HepG2 (cell line): ENCODE data around the gene QRFP. TPM values are rescaled to one million over a fixed set of nuclear protein-coding genes. Genes with fewer than 3 reads are reported as not detected.

Experiments
- ATAC-seq: fragments of 200-7000 bp; cut with Tn5 transposase; 3 replicates; pipeline ENCODE4 v1.9.1; 2020; ENCODE audit warnings: mild to moderate bottlenecking, moderate library complexity
- BruUV-seq: library from RNA; stranded (reverse); fragments of 400-500 nt; replicated peaks from 2 replicates; lab custom pipeline; 2021; lab: Mats Ljungman, UMichigan
- CTCF ChIA-PET: fragments of 300-600 bp; formaldehyde crosslinking; extraction: SDS; loops from one replicate; lab custom pipeline; 2021; ENCODE audit warnings: low total read pairs, inconsistent platforms, low intra/inter-chr PET ratio; lab: Yijun Ruan, JAX
- POLR2A ChIA-PET: fragments of 350-600 bp; sonication (Branson Sonifier 250); formaldehyde crosslinking; loops from one replicate; lab custom pipeline; 2020; ENCODE audit warnings: antibody characterized with exemption, inconsistent platforms; lab: Yijun Ruan, JAX
- DNase-seq: peaks from one replicate; pipeline ENCODE4 v3.0.0-alpha.2; 2015; ENCODE audit warnings: low spot score
- FAIRE-seq: peaks from 3 replicates; lab custom pipeline; 2011; peaks lifted over from hg19 to GRCh38; lab: Jason Lieb, UNC
- H2AFZ ChIP-seq: one replicate; pipeline ENCODE4 v1.6.1; 2011; ENCODE audit warnings: low read length, inconsistent platforms
- H3K27ac ChIP-seq: fragments of 300-600 bp; 3 replicates; pipeline ENCODE4 v1.8.0; 2011; ENCODE audit warnings: mixed run types, mild to moderate bottlenecking, mixed read lengths, low read length, inconsistent platforms; ENCODE audit not compliant: insufficient read depth; ENCODE audit errors: extremely low read length
- H3K27me3 ChIP-seq, 2 experiments: fragments of 200-600 bp in 1 of 2; 2 replicates in 1 of 2; 3 replicates in 1 of 2; pipeline versions ENCODE4 v1.6.0 to v1.8.0; 2011; ENCODE audit warnings: low read length in 2 of 2, mild to moderate bottlenecking in 2 of 2, moderate library complexity in 2 of 2, inconsistent platforms in 1 of 2; ENCODE audit not compliant: insufficient read depth in 2 of 2, control insufficient read depth in 1 of 2
- H3K36me3 ChIP-seq, 2 experiments: fragments of 200-600 bp in 1 of 2; replicated peaks in 1 of 2; 2 replicates in 1 of 2; 3 replicates in 1 of 2; pipeline versions ENCODE4 v1.5.1 to v1.8.0; 2011; ENCODE audit warnings: low read length in 2 of 2, inconsistent platforms in 1 of 2; ENCODE audit not compliant: insufficient read depth in 2 of 2, control insufficient read depth in 1 of 2
- H3K4me1 ChIP-seq: 2 replicates; pipeline ENCODE4 v1.5.1; 2012; ENCODE audit warnings: low read length, inconsistent platforms; ENCODE audit not compliant: insufficient read depth
- H3K4me2 ChIP-seq: 2 replicates; pipeline ENCODE4 v1.6.0; 2011; ENCODE audit warnings: low read depth, low read length, inconsistent platforms
- H3K4me3 ChIP-seq, 3 experiments: fragments of 200-600 bp in 1 of 3; sonication (generic), shearing (Covaris generic) in 1 of 3; replicated peaks in 1 of 3; 2 replicates each; pipeline ENCODE4 v1.5.1; 2011 to 2016; ENCODE audit warnings: low read length in 3 of 3, inconsistent platforms in 2 of 3, low read depth in 2 of 3, mild to moderate bottlenecking in 2 of 3, control low read depth in 1 of 3, mixed read lengths in 1 of 3; ENCODE audit not compliant: insufficient read depth in 1 of 3
- H3K79me2 ChIP-seq: one replicate; pipeline ENCODE4 v1.6.1; 2011; ENCODE audit warnings: low read length, inconsistent platforms; ENCODE audit not compliant: insufficient read depth
- H3K9ac ChIP-seq: 2 replicates; pipeline ENCODE4 v1.6.0; 2011; ENCODE audit warnings: mild to moderate bottlenecking, low read depth, low read length, inconsistent platforms; ENCODE audit not compliant: insufficient read depth
- H3K9me3 ChIP-seq: 2 replicates; pipeline ENCODE4 v1.5.1; 2012; ENCODE audit warnings: mild to moderate bottlenecking, low read length
- H4K20me1 ChIP-seq: 2 replicates; pipeline ENCODE4 v1.6.0; 2011; ENCODE audit warnings: inconsistent platforms, mild to moderate bottlenecking, low read length, moderate library complexity; ENCODE audit not compliant: insufficient read depth
- ARNTL ChIP-seq: sonication (generic); formaldehyde crosslinking; IDR thresholded peaks from 2 replicates; pipeline ENCODE4 v1.4.0; 2020; ENCODE audit warnings: mild to moderate bottlenecking, missing genetic modification reagents
- NR2F2 ChIP-seq: IDR thresholded peaks from 2 replicates; pipeline ENCODE4 v1.6.1; 2012; ENCODE audit warnings: low read depth, inconsistent platforms, borderline replicate concordance
- SMARCC2 ChIP-seq: fragments of 450-650 bp; IDR thresholded peaks from 2 replicates; pipeline ENCODE4 v1.6.1; 2017; ENCODE audit warnings: antibody characterized with exemption, mild to moderate bottlenecking
- TCF7L2 ChIP-seq: IDR thresholded peaks from 2 replicates; pipeline ENCODE4 v1.6.1; 2011; ENCODE audit warnings: mild to moderate bottlenecking, low read depth, low read length, moderate library complexity
- ZBTB38 ChIP-seq: sonication (generic); formaldehyde crosslinking; IDR thresholded peaks from 2 replicates; pipeline ENCODE4 v1.5.1; 2020; ENCODE audit warnings: mild to moderate bottlenecking, missing genetic modification reagents
- ZNF552 ChIP-seq: sonication (generic); formaldehyde crosslinking; IDR thresholded peaks from 2 replicates; pipeline ENCODE4 v1.9.0; 2022; ENCODE audit warnings: missing genetic modification reagents, mild to moderate bottlenecking, borderline replicate concordance
- ZNF816 ChIP-seq: sonication (generic); formaldehyde crosslinking; IDR thresholded peaks from 2 replicates; pipeline ENCODE4 v1.8.0; 2022; ENCODE audit warnings: missing genetic modification reagents, mild to moderate bottlenecking, borderline replicate concordance
- WGBS: methylation state at CpG from one replicate; pipeline ENCODE4 v1.1.6; 2017; ENCODE audit warnings: low lambda C conversion rate; 5-methylcytosine and 5-hydroxymethylcytosine counted together
- in situ Hi-C: cut with HindIII; loops from 2 replicates; pipeline ENCODE4 v1.10.0; 2017; ENCODE audit warnings: low pct_unique_long_range_greater_than_20kb; ENCODE audit not compliant: extremely low pct_ligation_motif_present
- intact Hi-C: fragments of 100-400 bp; cut with micrococcal nuclease; formaldehyde crosslinking; loops from one replicate; pipeline ENCODE4 v1.10.0; 2022; ENCODE audit not compliant: unreplicated experiment
- polyA plus RNA-seq, 8 experiments: library from polyadenylated mRNA; depleted of rRNA in 3 of 8; stranded (reverse) in 7 of 8; unstranded in 1 of 8; fragments of >200 nt; fragmentation: Illumina TruSeq in 4 of 8; extraction: Trizol in 4 of 8; gene quantifications; 2 replicates each; pipeline versions ENCODE4 v1.2.1 to v1.2.3, GENCODE V29; 2011 to 2016; ENCODE audit warnings: low read depth in 4 of 8, missing spikeins in 1 of 8, mixed read lengths in 1 of 8; ENCODE audit not compliant: insufficient read depth in 1 of 8
- total RNA-seq, 5 experiments: library from RNA; depleted of rRNA; stranded (reverse); fragments of >200 nt; fragmentation: Illumina TruSeq; extraction: Trizol; gene quantifications; 2 replicates each; pipeline ENCODE4 v1.2.3, GENCODE V29; 2016; ENCODE audit warnings: low read depth in 1 of 5
- TF ChIP-seq, protein P1 (sequence below): sonication (generic); formaldehyde crosslinking; IDR thresholded peaks from 2 replicates; pipeline ENCODE4 v1.4.0; 2020; ENCODE audit warnings: missing genetic modification reagents; ENCODE audit errors: not compliant biosample characterization
- TF ChIP-seq, protein P2 (sequence below): IDR thresholded peaks from 2 replicates; pipeline ENCODE4 v1.6.1; 2018; ENCODE audit warnings: missing genetic modification reagents, mild to moderate bottlenecking, missing compliant biosample characterization
- TF ChIP-seq, protein P3 (sequence below): sonication (generic); formaldehyde crosslinking; IDR thresholded peaks from 2 replicates; pipeline ENCODE4 v1.8.0; 2022; ENCODE audit warnings: missing genetic modification reagents, low read depth, mild to moderate bottlenecking, borderline replicate concordance
- TF ChIP-seq, protein P4 (sequence below), 2 experiments: fragments of 450-650 bp in 1 of 2; sonication (generic) in 1 of 2; formaldehyde crosslinking; IDR thresholded peaks; 2 replicates each; pipeline versions ENCODE4 v1.5.0 to v1.8.0; 2020 to 2022; ENCODE audit warnings: mild to moderate bottlenecking in 1 of 2, missing genetic modification reagents in 1 of 2

QRFP gene
- total and polyA plus RNA-seq, 2 of the 13 experiments (the other 11 are each of a cell fraction or from before 2014, with no cell fraction given): not detected

DNA sequence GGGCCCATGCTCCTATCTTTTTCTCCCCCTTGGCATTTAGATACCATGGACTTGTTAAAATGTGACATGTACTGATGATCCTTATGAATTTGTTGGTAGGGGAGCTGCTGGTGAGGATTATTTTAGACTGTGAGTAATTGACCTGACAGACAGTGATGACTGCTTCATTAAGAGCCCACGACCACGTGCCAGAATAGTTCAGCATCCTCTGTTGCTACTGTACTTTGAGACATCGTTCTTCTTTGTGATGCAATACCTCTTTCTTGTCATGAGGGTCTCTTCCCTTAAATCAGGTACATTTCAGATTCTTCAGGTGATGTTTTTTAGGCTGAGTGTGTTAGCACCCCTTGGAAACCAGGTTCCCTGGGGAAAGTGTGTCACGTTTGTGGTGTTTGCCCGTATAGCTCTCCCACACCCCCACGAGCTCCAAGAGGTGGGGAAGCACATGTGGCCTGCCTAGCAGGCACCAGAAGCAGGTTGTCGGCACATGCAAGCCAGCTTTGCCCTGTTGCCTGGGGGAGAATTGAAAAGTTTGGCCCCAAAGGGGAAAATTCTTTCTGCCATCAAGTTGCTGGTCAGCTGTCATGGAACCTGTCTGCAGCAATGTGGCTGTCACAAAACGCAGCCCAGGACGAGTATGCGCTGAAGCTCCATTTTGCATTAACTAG lies 25.1 kb downstream of the QRFP start (continued):
- TF ChIP-seq TCF7L2 (no peak), SMARCC2 (no peak), ZBTB38 (CRISPR knock-in tag) (no peak)
- TF ChIP-seq, protein P1, sequence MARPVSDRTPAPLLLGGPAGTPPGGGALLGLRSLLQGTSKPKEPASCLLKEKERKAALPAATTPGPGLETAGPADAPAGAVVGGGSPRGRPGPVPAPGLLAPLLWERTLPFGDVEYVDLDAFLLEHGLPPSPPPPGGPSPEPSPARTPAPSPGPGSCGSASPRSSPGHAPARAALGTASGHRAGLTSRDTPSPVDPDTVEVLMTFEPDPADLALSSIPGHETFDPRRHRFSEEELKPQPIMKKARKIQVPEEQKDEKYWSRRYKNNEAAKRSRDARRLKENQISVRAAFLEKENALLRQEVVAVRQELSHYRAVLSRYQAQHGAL (CRISPR knock-in tag): no peak

DNA sequence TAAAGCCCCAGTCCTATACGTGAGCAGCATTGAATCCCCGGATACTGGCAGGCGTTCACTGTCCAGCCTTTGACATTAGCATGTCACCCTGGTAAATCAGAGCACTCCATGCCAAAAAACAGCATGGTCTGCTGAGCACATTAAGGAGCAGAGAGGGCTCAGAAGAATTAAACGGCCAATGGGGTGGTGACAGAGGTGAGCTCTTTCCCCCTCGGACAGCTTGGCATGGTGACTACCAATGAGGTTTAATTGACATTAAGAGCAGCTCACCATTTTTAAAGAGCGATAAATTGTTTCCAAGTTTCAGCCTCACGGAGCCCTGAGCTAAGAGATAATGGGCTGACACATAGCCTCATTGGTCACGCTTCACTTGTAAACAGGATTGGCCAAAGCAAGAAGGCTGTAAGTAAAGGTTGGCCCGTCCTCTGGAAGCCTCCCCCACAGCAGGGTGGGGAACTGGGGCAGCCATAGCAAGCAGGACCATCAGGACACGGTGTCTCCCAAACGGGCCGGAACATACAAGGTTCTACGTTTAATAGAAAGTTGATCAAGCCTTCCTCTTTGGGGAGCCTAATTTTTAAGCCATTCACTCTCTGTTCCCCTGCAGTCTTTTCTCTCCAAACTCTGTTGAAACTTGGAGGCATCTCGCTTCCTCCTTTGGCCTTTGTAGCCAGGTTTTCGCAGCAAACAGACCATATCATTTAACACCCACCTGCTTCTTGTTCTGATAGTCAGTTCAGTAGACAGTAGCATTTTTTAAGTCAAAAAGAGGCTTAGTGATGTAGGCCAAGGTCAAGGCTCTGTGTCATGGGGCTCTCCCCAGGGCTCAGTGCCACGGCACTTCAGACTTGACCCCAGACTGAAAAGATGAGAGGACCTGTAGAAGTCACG lies 25.9 kb downstream of the QRFP start:
- BruUV-seq: no TSS peak
- CTCF ChIA-PET: interaction anchor here (1.2 kb wide), 1 partner anchor 70 kb away, joined by 3 read pairs; no protein-coding TSS in a partner anchor
- DNase-seq (no peak), FAIRE-seq (no peak), ATAC-seq (no peak)
- H3K36me3 ChIP-seq: peaks cover 26 to 74% of the 10 kb centered on the region in 2 experiments
- intact Hi-C loops: loop anchor here (2.0 kb wide), 1 partner anchor 128 kb away; no protein-coding TSS in a partner anchor
- H3K79me2 ChIP-seq: no peaks in the 10 kb centered on the region
- in situ Hi-C loops: no loop called here
- TF ChIP-seq, protein P2, sequence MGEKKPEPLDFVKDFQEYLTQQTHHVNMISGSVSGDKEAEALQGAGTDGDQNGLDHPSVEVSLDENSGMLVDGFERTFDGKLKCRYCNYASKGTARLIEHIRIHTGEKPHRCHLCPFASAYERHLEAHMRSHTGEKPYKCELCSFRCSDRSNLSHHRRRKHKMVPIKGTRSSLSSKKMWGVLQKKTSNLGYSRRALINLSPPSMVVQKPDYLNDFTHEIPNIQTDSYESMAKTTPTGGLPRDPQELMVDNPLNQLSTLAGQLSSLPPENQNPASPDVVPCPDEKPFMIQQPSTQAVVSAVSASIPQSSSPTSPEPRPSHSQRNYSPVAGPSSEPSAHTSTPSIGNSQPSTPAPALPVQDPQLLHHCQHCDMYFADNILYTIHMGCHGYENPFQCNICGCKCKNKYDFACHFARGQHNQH (CRISPR knock-in tag): no peak
- TF ChIP-seq NR2F2 (no peak), ZNF816 (CRISPR knock-in tag) (no peak), ZNF552 (CRISPR knock-in tag) (no peak), ARNTL (no peak)
- TF ChIP-seq, protein P3, sequence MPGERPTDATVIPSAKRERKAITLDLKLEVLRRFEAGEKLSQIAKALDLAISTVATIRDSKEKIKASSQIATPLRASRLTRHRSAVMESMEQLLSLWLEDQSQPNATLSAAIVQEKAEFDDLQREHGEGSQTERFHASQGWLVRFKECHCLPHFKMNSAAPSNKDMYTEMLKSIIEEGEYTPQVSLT (CRISPR knock-in tag): no peak
- TF ChIP-seq, protein P4, sequence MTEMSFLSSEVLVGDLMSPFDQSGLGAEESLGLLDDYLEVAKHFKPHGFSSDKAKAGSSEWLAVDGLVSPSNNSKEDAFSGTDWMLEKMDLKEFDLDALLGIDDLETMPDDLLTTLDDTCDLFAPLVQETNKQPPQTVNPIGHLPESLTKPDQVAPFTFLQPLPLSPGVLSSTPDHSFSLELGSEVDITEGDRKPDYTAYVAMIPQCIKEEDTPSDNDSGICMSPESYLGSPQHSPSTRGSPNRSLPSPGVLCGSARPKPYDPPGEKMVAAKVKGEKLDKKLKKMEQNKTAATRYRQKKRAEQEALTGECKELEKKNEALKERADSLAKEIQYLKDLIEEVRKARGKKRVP (CRISPR knock-in tag; IDR thresholded peaks at IDR 0.05): no peak
- H3K9ac ChIP-seq: no peak overlapping the region
- no peaks in the 10 kb centered on the region for H3K9me3 ChIP-seq
- no peaks in the 10 kb centered on the region for H3K27me3 ChIP-seq
- H3K27ac ChIP-seq: no peak overlapping the region
- H4K20me1 ChIP-seq: peaks cover 19% of the 10 kb centered on the region
- POLR2A ChIA-PET: no interaction called here
- peaks cover 24% of the 10 kb centered on the region for H3K4me1 ChIP-seq
- WGBS: 97% methylated on average over 17 of the region's 17 CpGs
- H2AFZ ChIP-seq: no peak overlapping the region
- no peak overlapping the region for H3K4me2 ChIP-seq
- H3K4me3 ChIP-seq: no peak overlapping the region
